ENCODE data around the gene ANGPTL5. TPM values are rescaled to one million over a fixed set of nuclear protein-coding genes. Genes with fewer than 3 reads are reported as not detected.
"Not testable (repeated sequence)": the region's sequence is repeated elsewhere in the genome, so short reads cannot be mapped to it uniquely, and the experiment has no call there.

ANGPTL5 gene
- polyA plus RNA-seq (2013, experiment 1 of 2), result not detected
- not detected for polyA plus RNA-seq (2013, experiment 2 of 2)

- Histone ChIP-seq H3K79me2 (ENCODE audit: control insufficient read depth, insufficient read depth, low read length) (no peaks in the 10 kb centered on the region), H3K4me1 (ENCODE audit: control insufficient read depth, low read depth, low read length) (no peaks in the 10 kb centered on the region), H4K5ac (ENCODE audit: low read length) (no peak within 1 kb of the TSS), H3K4me2 (ENCODE audit: low read length) (peak within 1 kb of the TSS; percentile 58), H3K4me3 (ENCODE audit: low read length) (peak within 1 kb of the TSS; percentile 59), H2AK5ac (ENCODE audit: low read length) (no peak within 1 kb of the TSS), H3K27ac (ENCODE audit: low read depth, low read length) (no peak within 1 kb of the TSS), H2BK5ac (ENCODE audit: low read length) (no peak within 1 kb of the TSS), H3K79me1 (ENCODE audit: low read length) (no peaks in the 10 kb centered on the region), H2BK15ac (replicated peaks; ENCODE audit: low read depth) (no peak within 1 kb of the TSS), H3K23ac (ENCODE audit: low read length) (no peak within 1 kb of the TSS), H2BK120ac (ENCODE audit: low read depth, low read length) (no peak within 1 kb of the TSS), H3K27me3 (ENCODE audit: insufficient read depth, low read length, poor library complexity) (no peaks in the 10 kb centered on the region), H4K8ac (ENCODE audit: low read depth, low read length) (no peak within 1 kb of the TSS), H3K56ac (ENCODE audit: low read length) (peak within 1 kb of the TSS; percentile 86), H3K36me3 (ENCODE audit: control insufficient read depth, insufficient read depth, low read length) (no peaks in the 10 kb centered on the region), H3K4ac (ENCODE audit: low read depth, low read length) (no peak within 1 kb of the TSS), H3K18ac (ENCODE audit: low read length) (no peak within 1 kb of the TSS), H3K9ac (ENCODE audit: low read length) (peak within 1 kb of the TSS; percentile 63)
- DNase-seq, result no peak
- no CpG with 5 or more reads among the region's 2 CpGs for WGBS (ENCODE audit: extremely low coverage, insufficient coverage, low lambda C conversion rate)
Measured at GRCh38 chr11:101916422-101916821, at the start of gene ANGPTL5. Gene ANGPTL5, minus strand, starts transcription at chr11:101916522. Its CDS starts 8,613 bp downstream, at chr11:101907909.

GRCh38 chr11:101964200-101964599 is 47.9 kb upstream of the ANGPTL5 start:
- H2AK5ac ChIP-seq (ENCODE audit: low read length); H3K9ac ChIP-seq (ENCODE audit: low read length); DNase-seq; H4K5ac ChIP-seq (ENCODE audit: low read length); H2BK5ac ChIP-seq (ENCODE audit: low read length); H3K18ac ChIP-seq (ENCODE audit: low read length); H3K56ac ChIP-seq (ENCODE audit: low read length); H2BK15ac ChIP-seq (replicated peaks; ENCODE audit: low read depth); H2BK120ac ChIP-seq (ENCODE audit: low read depth, low read length); H3K23ac ChIP-seq (ENCODE audit: low read length); H3K4me3 ChIP-seq (ENCODE audit: low read length); H3K27ac ChIP-seq (ENCODE audit: low read depth, low read length); H3K27me3 ChIP-seq (ENCODE audit: insufficient read depth, low read length, poor library complexity); H3K36me3 ChIP-seq (ENCODE audit: control insufficient read depth, insufficient read depth, low read length); H3K4me2 ChIP-seq (ENCODE audit: low read length); H4K8ac ChIP-seq (ENCODE audit: low read depth, low read length); H3K4ac ChIP-seq (ENCODE audit: low read depth, low read length); H3K4me1 ChIP-seq (ENCODE audit: control insufficient read depth, low read depth, low read length); H3K79me2 ChIP-seq (ENCODE audit: control insufficient read depth, insufficient read depth, low read length); H3K79me1 ChIP-seq (ENCODE audit: low read length): not testable (repeated sequence)
- no CpG with 5 or more reads among the region's 10 CpGs for WGBS (ENCODE audit: extremely low coverage, insufficient coverage, low lambda C conversion rate)

GRCh38 chr11:101960231-101960630 is 43.9 kb upstream of the ANGPTL5 start:
- no peaks in the 10 kb centered on the region for H3K79me1 ChIP-seq (ENCODE audit: low read length)
- H3K79me2 ChIP-seq (ENCODE audit: control insufficient read depth, insufficient read depth, low read length), result no peaks in the 10 kb centered on the region
- no peak overlapping the region for H2AK5ac ChIP-seq (ENCODE audit: low read length)
- no peak overlapping the region for H3K27ac ChIP-seq (ENCODE audit: low read depth, low read length)
- no peaks in the 10 kb centered on the region for H3K27me3 ChIP-seq (ENCODE audit: insufficient read depth, low read length, poor library complexity)
- no CpG with 5 or more reads among the region's 1 CpG for WGBS (ENCODE audit: extremely low coverage, insufficient coverage, low lambda C conversion rate)
- H3K18ac ChIP-seq (ENCODE audit: low read length), result no peak overlapping the region
- no peak for DNase-seq
- no peaks in the 10 kb centered on the region for H3K4me1 ChIP-seq (ENCODE audit: control insufficient read depth, low read depth, low read length)
- no peak overlapping the region for H2BK15ac ChIP-seq (replicated peaks; ENCODE audit: low read depth)
- H2BK120ac ChIP-seq (ENCODE audit: low read depth, low read length), result no peak overlapping the region
- H3K56ac ChIP-seq (ENCODE audit: low read length), result no peak overlapping the region
- H3K4me2 ChIP-seq (ENCODE audit: low read length), result no peak overlapping the region
- H3K9ac ChIP-seq (ENCODE audit: low read length), result no peak overlapping the region
- no peaks in the 10 kb centered on the region for H3K36me3 ChIP-seq (ENCODE audit: control insufficient read depth, insufficient read depth, low read length)
- no peak overlapping the region for H3K23ac ChIP-seq (ENCODE audit: low read length)
- no peak overlapping the region for H3K4me3 ChIP-seq (ENCODE audit: low read length)
- no peak overlapping the region for H3K4ac ChIP-seq (ENCODE audit: low read depth, low read length)
- no peak overlapping the region for H4K5ac ChIP-seq (ENCODE audit: low read length)
- no peak overlapping the region for H2BK5ac ChIP-seq (ENCODE audit: low read length)
- no peak overlapping the region for H4K8ac ChIP-seq (ENCODE audit: low read depth, low read length)

GRCh38 chr11:101955701-101956100 is 39.4 kb upstream of the ANGPTL5 start:
- Histone ChIP-seq H3K9ac (ENCODE audit: low read length) (no peak overlapping the region), H3K36me3 (ENCODE audit: control insufficient read depth, insufficient read depth, low read length) (no peaks in the 10 kb centered on the region), H3K79me1 (ENCODE audit: low read length) (no peaks in the 10 kb centered on the region), H2BK5ac (ENCODE audit: low read length) (no peak overlapping the region), H3K4me2 (ENCODE audit: low read length) (no peak overlapping the region), H3K27ac (ENCODE audit: low read depth, low read length) (no peak overlapping the region), H3K4me1 (ENCODE audit: control insufficient read depth, low read depth, low read length) (no peaks in the 10 kb centered on the region), H4K8ac (ENCODE audit: low read depth, low read length) (no peak overlapping the region), H3K79me2 (ENCODE audit: control insufficient read depth, insufficient read depth, low read length) (no peaks in the 10 kb centered on the region), H3K23ac (ENCODE audit: low read length) (no peak overlapping the region), H4K5ac (ENCODE audit: low read length) (no peak overlapping the region), H3K27me3 (ENCODE audit: insufficient read depth, low read length, poor library complexity) (no peaks in the 10 kb centered on the region), H2AK5ac (ENCODE audit: low read length) (no peak overlapping the region), H3K56ac (ENCODE audit: low read length) (no peak overlapping the region), H3K4me3 (ENCODE audit: low read length) (no peak overlapping the region), H3K18ac (ENCODE audit: low read length) (no peak overlapping the region), H2BK120ac (ENCODE audit: low read depth, low read length) (no peak overlapping the region), H3K4ac (ENCODE audit: low read depth, low read length) (no peak overlapping the region), H2BK15ac (replicated peaks; ENCODE audit: low read depth) (no peak overlapping the region)
- no CpG with 5 or more reads among the region's 5 CpGs for WGBS (ENCODE audit: extremely low coverage, insufficient coverage, low lambda C conversion rate)
- no peak for DNase-seq

- H4K8ac ChIP-seq (ENCODE audit: low read depth, low read length), result no peak overlapping the region
- H2BK120ac ChIP-seq (ENCODE audit: low read depth, low read length), result no peak overlapping the region
- H3K9ac ChIP-seq (ENCODE audit: low read length), result no peak overlapping the region
- no peak overlapping the region for H3K18ac ChIP-seq (ENCODE audit: low read length)
- H3K4me2 ChIP-seq (ENCODE audit: low read length), result no peak overlapping the region
- H3K79me2 ChIP-seq (ENCODE audit: control insufficient read depth, insufficient read depth, low read length), result no peaks in the 10 kb centered on the region
- no peak overlapping the region for H3K27ac ChIP-seq (ENCODE audit: low read depth, low read length)
- H2AK5ac ChIP-seq (ENCODE audit: low read length), result no peak overlapping the region
- no peaks in the 10 kb centered on the region for H3K27me3 ChIP-seq (ENCODE audit: insufficient read depth, low read length, poor library complexity)
- no peak overlapping the region for H3K23ac ChIP-seq (ENCODE audit: low read length)
- no peak overlapping the region for H4K5ac ChIP-seq (ENCODE audit: low read length)
- no peak overlapping the region for H3K56ac ChIP-seq (ENCODE audit: low read length)
- H3K4me1 ChIP-seq (ENCODE audit: control insufficient read depth, low read depth, low read length), result no peaks in the 10 kb centered on the region
- DNase-seq, result no peak
- no peaks in the 10 kb centered on the region for H3K79me1 ChIP-seq (ENCODE audit: low read length)
- H3K4me3 ChIP-seq (ENCODE audit: low read length), result no peak overlapping the region
- no peak overlapping the region for H2BK5ac ChIP-seq (ENCODE audit: low read length)
- no peak overlapping the region for H2BK15ac ChIP-seq (replicated peaks; ENCODE audit: low read depth)
- no peak overlapping the region for H3K4ac ChIP-seq (ENCODE audit: low read depth, low read length)
- no CpG with 5 or more reads among the region's 3 CpGs for WGBS (ENCODE audit: extremely low coverage, insufficient coverage, low lambda C conversion rate)
- H3K36me3 ChIP-seq (ENCODE audit: control insufficient read depth, insufficient read depth, low read length), result no peaks in the 10 kb centered on the region
Measured at GRCh38 chr11:101955278-101955677, 39.0 kb upstream of the ANGPTL5 start.

GRCh38 chr11:101949680-101950220 is 33.4 kb upstream of the ANGPTL5 start:
- Histone ChIP-seq H3K23ac (ENCODE audit: low read length) (no peak overlapping the region), H4K5ac (ENCODE audit: low read length) (no peak overlapping the region), H2BK5ac (ENCODE audit: low read length) (no peak overlapping the region), H3K36me3 (ENCODE audit: control insufficient read depth, insufficient read depth, low read length) (no peaks in the 10 kb centered on the region), H3K4ac (ENCODE audit: low read depth, low read length) (no peak overlapping the region), H3K4me1 (ENCODE audit: control insufficient read depth, low read depth, low read length) (no peaks in the 10 kb centered on the region), H3K9ac (ENCODE audit: low read length) (no peak overlapping the region), H3K4me2 (ENCODE audit: low read length) (no peak overlapping the region), H3K79me2 (ENCODE audit: control insufficient read depth, insufficient read depth, low read length) (no peaks in the 10 kb centered on the region), H3K27me3 (ENCODE audit: insufficient read depth, low read length, poor library complexity) (no peaks in the 10 kb centered on the region), H3K79me1 (ENCODE audit: low read length) (no peaks in the 10 kb centered on the region), H2BK120ac (ENCODE audit: low read depth, low read length) (no peak overlapping the region), H3K4me3 (ENCODE audit: low read length) (no peak overlapping the region), H2BK15ac (replicated peaks; ENCODE audit: low read depth) (no peak overlapping the region), H3K27ac (ENCODE audit: low read depth, low read length) (no peak overlapping the region), H3K18ac (ENCODE audit: low read length) (no peak overlapping the region), H3K56ac (ENCODE audit: low read length) (no peak overlapping the region), H4K8ac (ENCODE audit: low read depth, low read length) (no peak overlapping the region), H2AK5ac (ENCODE audit: low read length) (no peak overlapping the region)
- no CpG with 5 or more reads among the region's 1 CpG for WGBS (ENCODE audit: extremely low coverage, insufficient coverage, low lambda C conversion rate)
- no peak for DNase-seq

Measured in mesendoderm (in vitro differentiated cells).